HCT116 (cell line): ENCODE measurements around the gene TAF1L.

ENCODE experiments used
- CTCF ChIP-seq, 3 experiments: fragments of 200-600 bp in 1 of 3; sonication (generic) in 1 of 3; IDR thresholded peaks in 2 of 3; conservative IDR thresholded peaks in 1 of 3; 2 replicates each; pipeline ENCODE4 v1.5.1; 2012 to 2017; ENCODE audit warnings: low read depth in 2 of 3, low read length in 2 of 3, antibody characterized with exemption in 1 of 3, borderline replicate concordance in 1 of 3, control low read depth in 1 of 3, mild to moderate bottlenecking in 1 of 3, mixed read lengths in 1 of 3, mixed run types in 1 of 3, moderate library complexity in 1 of 3; ENCODE audit not compliant: insufficient read depth in 1 of 3
- EGR1 ChIP-seq: IDR thresholded peaks from 2 replicates; pipeline ENCODE4 v1.6.1; 2012; ENCODE audit warnings: low read depth
- EZH2phosphoT487 ChIP-seq: fragments of 200-600 bp; IDR thresholded peaks from 2 replicates; pipeline ENCODE4 v1.6.1; 2018; ENCODE audit warnings: antibody characterized with exemption, borderline replicate concordance
- POLR2A ChIP-seq: IDR thresholded peaks from 2 replicates; pipeline ENCODE4 v1.7.0; 2011; ENCODE audit warnings: borderline replicate concordance; ENCODE audit not compliant: insufficient read depth, insufficient read length; ENCODE audit errors: extremely low read depth
- POLR2AphosphoS5 ChIP-seq: IDR thresholded peaks from 2 replicates; pipeline ENCODE4 v1.6.1; 2011; ENCODE audit warnings: mild to moderate bottlenecking, low read depth, low read length, moderate library complexity
- SIN3A ChIP-seq: IDR thresholded peaks from 2 replicates; pipeline ENCODE4 v1.6.1; 2012; ENCODE audit warnings: low read depth

GRCh38 chr9:32625320-32625719 is 10.1 kb downstream of the TAF1L start:
- no peak for TF ChIP-seq SIN3A
- TF ChIP-seq EZH2phosphoT487 = no peak
- no peak for TF ChIP-seq POLR2A
- no peak for TF ChIP-seq POLR2AphosphoS5
- TF ChIP-seq CTCF (IDR thresholded peaks at IDR 0.05 in 2 of 3, conservative IDR thresholded peaks at IDR 0.05 in 1 of 3; ENCODE audit: borderline replicate concordance in 1 of 3, insufficient read depth in 1 of 3, low read depth in 2 of 3, low read length in 2 of 3) = no peak
- TF ChIP-seq EGR1 = no peak
